Measurements from ENCODE around the gene UNC13B. TPM values are rescaled to one million over a fixed set of nuclear protein-coding genes. Genes with fewer than 3 reads are reported as not detected.

The UNC13B gene
- total and polyA plus RNA-seq, 4 donors, result 8.0 to 33.7 (median 30.3) TPM

GRCh38 chr9:35308316-35308715, 146.5 kb downstream of the UNC13B start:
- no peak for ATAC-seq (ENCODE audit: low FRiP score)
- intact Hi-C loops (cut with DNase I), result no loop called here

GRCh38 chr9:35311891-35312639, 150.3 kb downstream of the UNC13B start:
- Histone ChIP-seq H3K4me3 (ENCODE audit: low read length in 2 of 2) (no peak overlapping the region), H3K9me3 (ENCODE audit: control insufficient read depth, low read length) (no peaks in the 10 kb centered on the region), H3K27me3 (ENCODE audit: control insufficient read depth in 1 of 2, insufficient read depth in 2 of 2, low read length in 1 of 2) (no peaks in the 10 kb centered on the region), H3K27ac (ENCODE audit: low read depth in 1 of 2, low read length in 2 of 2) (no peak overlapping the region), H3K36me3 (ENCODE audit: control insufficient read depth in 1 of 2, insufficient read depth in 2 of 2, low read length in 1 of 2) (peaks cover 0 to 5% of the 10 kb centered on the region in 2 donors), H3K4me1 (ENCODE audit: control insufficient read depth in 1 of 2, insufficient read depth in 2 of 2, low read length in 2 of 2) (peaks cover 2 to 8% of the 10 kb centered on the region in 2 donors)
- no peak for DNase-seq
- intact Hi-C loops (cut with DNase I), result loop anchor here in 1 of 2 donors (5.0 kb wide), 1 partner anchor 195 kb away; the partner anchor contains the start of gene ATOSB
- WGBS, 2 donors, result 41 to 42% methylated on average over 5 of the region's 5 CpGs
- ATAC-seq (ENCODE audit: low FRiP score), result no peak

More at GRCh38 chr9:35308316-35308715, 146.5 kb downstream of the UNC13B start:
- no peak for DNase-seq
- no peak overlapping the region for H3K27ac ChIP-seq (ENCODE audit: low read depth in 1 of 2, low read length in 2 of 2)
- WGBS, 2 donors, result 74 to 83% methylated on average over 2 of the region's 2 CpGs
- H3K36me3 ChIP-seq (ENCODE audit: control insufficient read depth in 1 of 2, insufficient read depth in 2 of 2, low read length in 1 of 2), result peaks cover 0 to 5% of the 10 kb centered on the region in 2 donors
- H3K4me1 ChIP-seq (ENCODE audit: control insufficient read depth in 1 of 2, insufficient read depth in 2 of 2, low read length in 2 of 2), result peaks cover 0 to 8% of the 10 kb centered on the region in 2 donors
- H3K4me3 ChIP-seq (ENCODE audit: low read length in 2 of 2), result no peak overlapping the region
- H3K9me3 ChIP-seq (ENCODE audit: control insufficient read depth, low read length), result no peaks in the 10 kb centered on the region
- no peaks in the 10 kb centered on the region for H3K27me3 ChIP-seq (ENCODE audit: control insufficient read depth in 1 of 2, insufficient read depth in 2 of 2, low read length in 1 of 2)

DNA sequence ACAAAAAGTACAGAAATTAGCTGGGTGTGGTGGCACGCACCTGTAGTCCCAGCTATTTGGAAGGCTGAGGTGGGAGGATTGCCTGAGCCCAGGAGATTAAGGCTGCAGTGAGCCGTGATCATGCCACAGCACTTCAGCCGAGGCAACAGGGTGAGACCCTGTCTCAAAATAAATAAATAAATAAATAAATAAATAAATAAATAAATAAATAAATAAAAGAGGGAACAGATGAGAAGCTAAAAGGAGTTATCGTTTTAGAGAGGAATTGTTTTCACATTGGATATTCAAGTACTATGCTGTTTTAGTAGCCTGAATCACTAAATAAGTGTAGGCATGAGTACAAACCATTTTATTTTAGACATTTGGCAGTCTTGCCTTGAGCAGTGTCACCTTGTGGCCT, 151.7 kb downstream of the UNC13B start:
- H3K9me3 ChIP-seq (ENCODE audit: control insufficient read depth, low read length), result no peaks in the 10 kb centered on the region
- no peak overlapping the region for H3K27ac ChIP-seq (ENCODE audit: low read depth in 1 of 2, low read length in 2 of 2)
- DNase-seq (no peak), ATAC-seq (ENCODE audit: low FRiP score) (no peak)
- intact Hi-C loops (cut with DNase I), result loop anchor here in 1 of 2 donors (5.0 kb wide), 1 partner anchor 196 kb away; the partner anchor contains the start of gene ATOSB
- no peaks in the 10 kb centered on the region for H3K27me3 ChIP-seq (ENCODE audit: control insufficient read depth in 1 of 2, insufficient read depth in 2 of 2, low read length in 1 of 2)
- WGBS, 2 donors, result 76 to 79% methylated on average over 4 of the region's 4 CpGs
- H3K36me3 ChIP-seq (ENCODE audit: control insufficient read depth in 1 of 2, insufficient read depth in 2 of 2, low read length in 1 of 2), result peaks cover 0 to 5% of the 10 kb centered on the region in 2 donors
- peaks cover 2 to 8% of the 10 kb centered on the region in 2 donors for H3K4me1 ChIP-seq (ENCODE audit: control insufficient read depth in 1 of 2, insufficient read depth in 2 of 2, low read length in 2 of 2)
- no peak overlapping the region for H3K4me3 ChIP-seq (ENCODE audit: low read length in 2 of 2)

DNA sequence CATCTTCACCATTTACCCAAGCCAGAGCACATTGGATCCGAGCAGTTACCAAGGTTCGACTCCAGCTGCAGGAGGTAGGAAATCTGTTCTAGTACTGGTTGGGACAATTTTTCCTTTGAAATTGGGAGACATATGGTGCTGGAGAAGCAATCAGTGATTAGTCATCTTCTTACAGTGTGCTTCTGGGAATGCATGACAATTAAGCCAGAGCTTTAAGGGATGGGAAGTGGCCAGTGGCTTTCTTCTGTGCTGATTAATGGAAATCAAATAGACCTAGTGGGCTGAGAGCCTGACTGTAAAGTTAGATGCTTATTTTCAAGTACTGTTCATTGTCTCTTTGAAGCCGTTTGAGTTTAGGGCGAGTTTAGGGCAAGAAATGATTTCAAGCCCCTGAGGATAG, 152.1 kb downstream of the UNC13B start:
- H3K36me3 ChIP-seq (ENCODE audit: control insufficient read depth in 1 of 2, insufficient read depth in 2 of 2, low read length in 1 of 2), result peaks cover 0 to 5% of the 10 kb centered on the region in 2 donors
- intact Hi-C loops (cut with DNase I), result loop anchor here in 1 of 2 donors (5.0 kb wide), 1 partner anchor 197 kb away; the partner anchor contains the start of gene ATOSB
- no peak for ATAC-seq (ENCODE audit: low FRiP score)
- DNase-seq, result no peak
- no peak overlapping the region for H3K4me3 ChIP-seq (ENCODE audit: low read length in 2 of 2)
- WGBS, 2 donors, result 87 to 95% methylated on average over 4 of the region's 4 CpGs
- no peaks in the 10 kb centered on the region for H3K9me3 ChIP-seq (ENCODE audit: control insufficient read depth, low read length)
- no peaks in the 10 kb centered on the region for H3K27me3 ChIP-seq (ENCODE audit: control insufficient read depth in 1 of 2, insufficient read depth in 2 of 2, low read length in 1 of 2)
- H3K27ac ChIP-seq (ENCODE audit: low read depth in 1 of 2, low read length in 2 of 2), result peak overlapping the region; percentile 25 to 28
- H3K4me1 ChIP-seq (ENCODE audit: control insufficient read depth in 1 of 2, insufficient read depth in 2 of 2, low read length in 2 of 2), result peaks cover 2 to 8% of the 10 kb centered on the region in 2 donors

DNA sequence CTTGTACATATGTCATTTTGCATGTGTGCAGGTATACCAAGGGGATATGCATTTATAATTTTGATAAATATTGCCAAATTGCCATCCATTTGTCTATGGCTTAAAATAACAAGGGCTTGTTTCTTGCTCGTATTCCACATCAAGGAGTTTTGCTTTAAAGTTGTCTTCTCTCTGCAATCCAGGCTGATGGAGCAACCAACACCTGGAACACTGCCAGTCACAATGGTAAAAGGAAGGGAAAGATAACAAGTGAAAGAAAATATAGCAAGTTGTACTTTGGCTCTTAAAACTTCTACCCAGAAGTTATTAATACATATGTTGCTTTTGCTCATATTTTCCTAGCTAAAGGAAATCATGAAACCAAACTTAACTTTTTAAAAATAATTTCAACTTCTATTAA, 156.9 kb downstream of the UNC13B start:
- no peaks in the 10 kb centered on the region for H3K27me3 ChIP-seq (ENCODE audit: control insufficient read depth in 1 of 2, insufficient read depth in 2 of 2, low read length in 1 of 2)
- no peak for DNase-seq
- peaks cover 0 to 2% of the 10 kb centered on the region in 2 donors for H3K4me1 ChIP-seq (ENCODE audit: control insufficient read depth in 1 of 2, insufficient read depth in 2 of 2, low read length in 2 of 2)
- intact Hi-C loops (cut with DNase I), result no loop called here
- no peak overlapping the region for H3K4me3 ChIP-seq (ENCODE audit: low read length in 2 of 2)
- no peaks in the 10 kb centered on the region for H3K36me3 ChIP-seq (ENCODE audit: control insufficient read depth in 1 of 2, insufficient read depth in 2 of 2, low read length in 1 of 2)
- 5 to 13% methylated on average over 1 of the region's 1 CpG for whole genome bisulfite sequencing, 2 donors
- H3K27ac ChIP-seq (ENCODE audit: low read depth in 1 of 2, low read length in 2 of 2), result no peak overlapping the region
- no peaks in the 10 kb centered on the region for H3K9me3 ChIP-seq (ENCODE audit: control insufficient read depth, low read length)
- no peak for ATAC-seq (ENCODE audit: low FRiP score)

- no peaks in the 10 kb centered on the region for H3K36me3 ChIP-seq (ENCODE audit: control insufficient read depth in 1 of 2, insufficient read depth in 2 of 2, low read length in 1 of 2)
- no peaks in the 10 kb centered on the region for H3K4me1 ChIP-seq (ENCODE audit: control insufficient read depth in 1 of 2, insufficient read depth in 2 of 2, low read length in 2 of 2)
- 91 to 92% methylated on average over 8 of the region's 8 CpGs for WGBS, 2 donors
- ATAC-seq (ENCODE audit: low FRiP score), result no peak
- no peak overlapping the region for H3K27ac ChIP-seq (ENCODE audit: low read depth in 1 of 2, low read length in 2 of 2)
- no peak overlapping the region for H3K4me3 ChIP-seq (ENCODE audit: low read length in 2 of 2)
- no peak for DNase-seq
- intact Hi-C loops (cut with DNase I), result no loop called here
- H3K9me3 ChIP-seq (ENCODE audit: control insufficient read depth, low read length), result no peaks in the 10 kb centered on the region
- no peaks in the 10 kb centered on the region for H3K27me3 ChIP-seq (ENCODE audit: control insufficient read depth in 1 of 2, insufficient read depth in 2 of 2, low read length in 1 of 2)
Observed at GRCh38 chr9:35322075-35322885, 160.5 kb downstream of the UNC13B start.

DNA sequence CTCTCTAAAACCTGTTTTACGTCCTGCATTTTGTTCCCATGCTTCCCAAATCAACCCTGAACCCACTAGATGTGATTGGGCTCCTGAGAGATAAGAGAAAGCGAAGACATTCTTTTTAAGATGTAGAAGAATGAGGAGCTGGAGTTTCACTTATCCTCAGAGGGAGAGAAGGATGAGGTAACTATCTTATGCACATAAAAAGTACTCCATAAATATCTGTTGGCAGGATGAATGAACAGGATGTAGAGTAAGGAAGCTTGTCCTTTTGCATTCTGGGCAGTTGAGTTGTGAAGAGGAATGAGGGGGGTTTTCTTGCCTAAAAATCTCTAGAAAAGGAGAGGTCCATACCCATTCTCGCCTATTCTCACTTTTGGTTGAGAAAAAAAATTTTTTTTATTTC, 163.2 kb downstream of the UNC13B start:
- no peaks in the 10 kb centered on the region for H3K4me1 ChIP-seq (ENCODE audit: control insufficient read depth in 1 of 2, insufficient read depth in 2 of 2, low read length in 2 of 2)
- 92 to 98% methylated on average over 3 of the region's 3 CpGs for WGBS, 2 donors
- intact Hi-C loops (cut with DNase I), result no loop called here

DNA sequence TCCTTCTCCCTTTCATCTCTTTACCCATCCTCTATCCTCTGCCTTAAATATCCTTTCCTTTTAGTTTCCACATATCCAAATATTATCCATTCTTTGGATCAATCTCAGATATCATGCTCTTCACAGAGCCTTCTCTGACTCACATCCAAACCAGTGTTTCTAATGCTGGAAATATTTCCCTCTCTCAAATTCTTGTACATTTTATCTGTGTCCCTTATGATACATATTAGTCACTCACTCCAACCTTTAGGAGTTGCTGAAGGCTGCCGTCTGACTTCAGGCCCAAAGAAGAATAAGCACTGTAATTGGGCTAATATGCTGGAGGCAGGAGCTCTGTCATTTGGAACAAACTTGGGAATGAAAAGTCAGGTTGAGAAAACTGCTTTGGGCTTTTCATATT, 171.7 kb downstream of the UNC13B start:
- Histone ChIP-seq H3K27me3 (ENCODE audit: control insufficient read depth in 1 of 2, insufficient read depth in 2 of 2, low read length in 1 of 2) (no peaks in the 10 kb centered on the region), H3K27ac (ENCODE audit: low read depth in 1 of 2, low read length in 2 of 2) (no peak overlapping the region), H3K9me3 (ENCODE audit: control insufficient read depth, low read length) (no peaks in the 10 kb centered on the region), H3K4me1 (ENCODE audit: control insufficient read depth in 1 of 2, insufficient read depth in 2 of 2, low read length in 2 of 2) (no peaks in the 10 kb centered on the region), H3K4me3 (ENCODE audit: low read length in 2 of 2) (no peak overlapping the region), H3K36me3 (ENCODE audit: control insufficient read depth in 1 of 2, insufficient read depth in 2 of 2, low read length in 1 of 2) (peaks cover 0 to 2% of the 10 kb centered on the region in 2 donors)
- DNase-seq, result no peak
- intact Hi-C loops (cut with DNase I), result no loop called here
- WGBS, 2 donors, result 81 to 86% methylated on average over 1 of the region's 1 CpG
- ATAC-seq (ENCODE audit: low FRiP score), result no peak

More for the DNA sequence above, 163.2 kb downstream of the UNC13B start:
- ATAC-seq (ENCODE audit: low FRiP score) (no peak), DNase-seq (no peak)
- no peaks in the 10 kb centered on the region for H3K9me3 ChIP-seq (ENCODE audit: control insufficient read depth, low read length)
- H3K27me3 ChIP-seq (ENCODE audit: control insufficient read depth in 1 of 2, insufficient read depth in 2 of 2, low read length in 1 of 2), result no peaks in the 10 kb centered on the region
- peaks cover 0 to 3% of the 10 kb centered on the region in 2 donors for H3K36me3 ChIP-seq (ENCODE audit: control insufficient read depth in 1 of 2, insufficient read depth in 2 of 2, low read length in 1 of 2)
- H3K27ac ChIP-seq (ENCODE audit: low read depth in 1 of 2, low read length in 2 of 2), result no peak overlapping the region
- no peak overlapping the region for H3K4me3 ChIP-seq (ENCODE audit: low read length in 2 of 2)

Data from aorta (tissue), 5 donors.